HEK293 (cell line): ENCODE results near the gene CPXM2.

Source experiments
- CTCF ChIA-PET: fragments of 350-600 bp; formaldehyde crosslinking; extraction: SDS; loops from one replicate; lab custom pipeline; 2021; ENCODE audit warnings: antibody characterized with exemption; lab: Yijun Ruan, JAX
- POLR2A ChIA-PET: fragments of 300-600 bp; formaldehyde crosslinking; extraction: SDS; loops from one replicate; lab custom pipeline; 2020; ENCODE audit warnings: antibody characterized with exemption, inconsistent platforms; lab: Yijun Ruan, JAX
- H3K27ac ChIP-seq: fragments of 200-500 bp; sonication (Bioruptor generic); 2 replicates; pipeline ENCODE4 v1.5.1; 2014; ENCODE audit warnings: low read depth, low read length, control low read depth, inconsistent platforms; ENCODE audit errors: extremely low read depth
- H3K36me3 ChIP-seq, 2 experiments: fragments of 200-500 bp in 1 of 2; sonication (Bioruptor generic) in 1 of 2; 1 replicate in 1 of 2; 2 replicates in 1 of 2; pipeline ENCODE4 v1.5.1; 2014 to 2017; ENCODE audit warnings: inconsistent platforms in 2 of 2, low read length in 2 of 2; ENCODE audit not compliant: control insufficient read depth in 2 of 2, insufficient read depth in 1 of 2
- H3K4me1 ChIP-seq: fragments of 200-500 bp; sonication (Bioruptor generic); 2 replicates; pipeline ENCODE4 v1.5.1; 2014; ENCODE audit warnings: mild to moderate bottlenecking, low read length, inconsistent platforms; ENCODE audit not compliant: control insufficient read depth, insufficient read depth
- H3K4me3 ChIP-seq: 2 replicates; pipeline ENCODE4 v1.5.1; 2011; ENCODE audit warnings: low read depth, mild to moderate bottlenecking, control low read depth, low read length, moderate library complexity
- H3K9me3 ChIP-seq: fragments of 200-500 bp; sonication (Bioruptor generic); 2 replicates; pipeline ENCODE4 v1.5.1; 2014; ENCODE audit warnings: low read depth, low read length, inconsistent platforms; ENCODE audit not compliant: control insufficient read depth, insufficient read depth
- BCL6B ChIP-seq: fragments of 450-650 bp; formaldehyde crosslinking; IDR thresholded peaks from 2 replicates; pipeline ENCODE4 v1.5.1; 2017; ENCODE audit warnings: missing biosample characterization, missing genetic modification characterization
- FEZF1 ChIP-seq: fragments of 450-650 bp; formaldehyde crosslinking; IDR thresholded peaks from 2 replicates; pipeline ENCODE4 v1.5.1; 2016; ENCODE audit warnings: missing biosample characterization, missing genetic modification characterization
- KLF8 ChIP-seq: fragments of 450-650 bp; formaldehyde crosslinking; IDR thresholded peaks from 2 replicates; pipeline ENCODE4 v1.5.1; 2016; ENCODE audit warnings: missing biosample characterization, missing genetic modification characterization
- OSR2 ChIP-seq: fragments of 450-650 bp; formaldehyde crosslinking; IDR thresholded peaks from 2 replicates; pipeline ENCODE4 v1.5.1; 2016; ENCODE audit warnings: missing biosample characterization, missing genetic modification characterization
- ZFP3 ChIP-seq: fragments of 450-650 bp; formaldehyde crosslinking; IDR thresholded peaks from 2 replicates; pipeline ENCODE4 v1.5.1; 2016; ENCODE audit warnings: low read depth, missing biosample characterization, missing genetic modification characterization
- ZNF121 ChIP-seq: fragments of 450-650 bp; formaldehyde crosslinking; IDR thresholded peaks from 2 replicates; pipeline ENCODE4 v1.5.1; 2016; ENCODE audit warnings: missing biosample characterization, missing genetic modification characterization
- ZNF133 ChIP-seq: fragments of 450-650 bp; formaldehyde crosslinking; IDR thresholded peaks from 2 replicates; pipeline ENCODE4 v1.5.1; 2016; ENCODE audit warnings: missing biosample characterization, missing genetic modification characterization
- ZNF155 ChIP-seq: fragments of 450-650 bp; formaldehyde crosslinking; IDR thresholded peaks from 2 replicates; pipeline ENCODE4 v1.5.1; 2016; ENCODE audit warnings: missing biosample characterization, missing genetic modification characterization
- ZNF23 ChIP-seq: fragments of 450-650 bp; formaldehyde crosslinking; IDR thresholded peaks from 2 replicates; pipeline ENCODE4 v1.5.1; 2016; ENCODE audit warnings: missing biosample characterization, missing genetic modification characterization, borderline replicate concordance
- ZNF398 ChIP-seq: fragments of 450-650 bp; formaldehyde crosslinking; IDR thresholded peaks from 2 replicates; pipeline ENCODE4 v1.5.1; 2017; ENCODE audit warnings: missing biosample characterization, missing genetic modification characterization
- ZNF473 ChIP-seq: fragments of 450-650 bp; formaldehyde crosslinking; IDR thresholded peaks from 2 replicates; pipeline ENCODE4 v1.5.1; 2017; ENCODE audit warnings: missing biosample characterization, missing genetic modification characterization
- ZNF544 ChIP-seq: fragments of 450-650 bp; formaldehyde crosslinking; IDR thresholded peaks from 2 replicates; pipeline ENCODE4 v1.5.0; 2017; ENCODE audit warnings: missing biosample characterization, missing genetic modification characterization
- ZNF580 ChIP-seq: fragments of 450-650 bp; formaldehyde crosslinking; IDR thresholded peaks from 2 replicates; pipeline ENCODE4 v1.5.1; 2016; ENCODE audit warnings: missing biosample characterization, missing genetic modification characterization
- ZNF585B ChIP-seq: fragments of 450-650 bp; formaldehyde crosslinking; IDR thresholded peaks from 2 replicates; pipeline ENCODE4 v1.5.1; 2016; ENCODE audit warnings: missing biosample characterization, missing genetic modification characterization
- ZNF621 ChIP-seq: fragments of 450-650 bp; formaldehyde crosslinking; IDR thresholded peaks from 2 replicates; pipeline ENCODE4 v1.5.1; 2017; ENCODE audit warnings: missing biosample characterization, missing genetic modification characterization
- ZNF777 ChIP-seq: fragments of 450-650 bp; formaldehyde crosslinking; IDR thresholded peaks from 2 replicates; pipeline ENCODE4 v1.5.1; 2017; ENCODE audit warnings: missing biosample characterization, missing genetic modification characterization, borderline replicate concordance
- ZNF792 ChIP-seq: fragments of 450-650 bp; formaldehyde crosslinking; IDR thresholded peaks from 2 replicates; pipeline ENCODE4 v1.5.1; 2016; ENCODE audit warnings: missing biosample characterization, missing genetic modification characterization
- TF ChIP-seq, protein P1 (sequence below): fragments of 450-650 bp; formaldehyde crosslinking; IDR thresholded peaks from 2 replicates; pipeline ENCODE4 v1.5.1; 2016; ENCODE audit warnings: missing biosample characterization, missing genetic modification characterization
- TF ChIP-seq, protein P2 (sequence below): fragments of 450-650 bp; formaldehyde crosslinking; IDR thresholded peaks from 2 replicates; pipeline ENCODE4 v1.5.1; 2017; ENCODE audit warnings: missing biosample characterization, missing genetic modification characterization
- TF ChIP-seq, protein P3 (sequence below): fragments of 450-650 bp; formaldehyde crosslinking; IDR thresholded peaks from 2 replicates; pipeline ENCODE4 v1.5.1; 2016; ENCODE audit warnings: missing biosample characterization, missing genetic modification characterization
- TF ChIP-seq, protein P4 (sequence below): fragments of 450-650 bp; formaldehyde crosslinking; IDR thresholded peaks from 2 replicates; pipeline ENCODE4 v1.5.1; 2016; ENCODE audit warnings: missing biosample characterization, missing genetic modification characterization, borderline replicate concordance

Gene CPXM2

DNA sequence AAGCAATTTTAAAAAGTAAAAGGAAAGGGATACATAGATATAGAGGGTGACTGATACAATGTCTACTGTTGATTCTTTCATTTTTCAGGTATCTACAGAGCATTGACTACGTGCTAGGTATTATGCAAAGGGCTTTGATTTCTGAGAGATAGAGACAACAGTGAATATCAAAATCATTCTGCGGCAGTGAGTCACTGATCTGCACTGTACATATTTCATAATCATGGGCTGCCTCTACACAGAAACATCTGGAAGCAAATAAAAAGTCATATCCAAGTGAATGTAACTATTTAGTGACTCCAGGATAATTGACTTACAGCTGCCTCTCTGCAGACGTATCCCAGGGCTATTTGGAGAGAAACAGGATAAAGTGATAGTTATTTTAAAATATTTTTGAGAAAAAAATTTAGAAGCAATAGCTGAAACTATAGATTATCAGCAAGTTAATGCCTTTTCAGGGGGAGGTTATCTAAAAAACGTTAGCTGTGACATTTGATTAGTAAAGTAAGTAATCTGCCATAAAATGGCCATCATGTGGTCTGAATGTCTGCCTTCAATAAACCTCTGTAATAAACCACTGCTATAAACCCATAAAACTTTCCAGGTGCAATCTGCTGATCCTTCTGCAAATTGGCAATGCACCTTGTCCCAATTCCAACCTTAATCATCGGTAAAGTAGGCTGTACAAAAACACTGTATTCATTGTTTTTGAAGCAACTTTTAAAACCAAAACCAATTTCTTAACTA is 43.7 kb downstream of the CPXM2 start:
- Histone ChIP-seq H3K9me3 (no peaks in the 10 kb centered on the region; the same call in 1 of the 2 replicates), H3K36me3 (no peaks in the 10 kb centered on the region), H3K4me1 (peaks cover 6% of the 10 kb centered on the region), H3K27ac (no peak overlapping the region), H3K4me3 (no peak overlapping the region)
- CTCF ChIA-PET, result no interaction called here
- POLR2A ChIA-PET, result no interaction called here
- TF ChIP-seq ZNF585B (tag by site-specific recombination) (no peak), KLF8 (tag by site-specific recombination) (no peak), ZNF398 (no peak), ZNF580 (peak; percentile 57; the same call in 1 of the 2 replicates), BCL6B (tag by site-specific recombination) (peak; percentile 60; the same call in 1 of the 2 replicates), ZNF133 (no peak), ZNF621 (tag by site-specific recombination) (no peak), ZFP3 (tag by site-specific recombination) (no peak), ZNF121 (tag by site-specific recombination) (no peak), ZNF155 (tag by site-specific recombination) (no peak), ZNF473 (no peak), ZNF777 (tag by site-specific recombination) (no peak), ZNF23 (no peak), ZNF544 (no peak), OSR2 (peak; percentile 49; the same call in 1 of the 2 replicates), FEZF1 (tag by site-specific recombination) (peak; percentile 88), ZNF792 (tag by site-specific recombination) (no peak)
- TF ChIP-seq, protein P1, sequence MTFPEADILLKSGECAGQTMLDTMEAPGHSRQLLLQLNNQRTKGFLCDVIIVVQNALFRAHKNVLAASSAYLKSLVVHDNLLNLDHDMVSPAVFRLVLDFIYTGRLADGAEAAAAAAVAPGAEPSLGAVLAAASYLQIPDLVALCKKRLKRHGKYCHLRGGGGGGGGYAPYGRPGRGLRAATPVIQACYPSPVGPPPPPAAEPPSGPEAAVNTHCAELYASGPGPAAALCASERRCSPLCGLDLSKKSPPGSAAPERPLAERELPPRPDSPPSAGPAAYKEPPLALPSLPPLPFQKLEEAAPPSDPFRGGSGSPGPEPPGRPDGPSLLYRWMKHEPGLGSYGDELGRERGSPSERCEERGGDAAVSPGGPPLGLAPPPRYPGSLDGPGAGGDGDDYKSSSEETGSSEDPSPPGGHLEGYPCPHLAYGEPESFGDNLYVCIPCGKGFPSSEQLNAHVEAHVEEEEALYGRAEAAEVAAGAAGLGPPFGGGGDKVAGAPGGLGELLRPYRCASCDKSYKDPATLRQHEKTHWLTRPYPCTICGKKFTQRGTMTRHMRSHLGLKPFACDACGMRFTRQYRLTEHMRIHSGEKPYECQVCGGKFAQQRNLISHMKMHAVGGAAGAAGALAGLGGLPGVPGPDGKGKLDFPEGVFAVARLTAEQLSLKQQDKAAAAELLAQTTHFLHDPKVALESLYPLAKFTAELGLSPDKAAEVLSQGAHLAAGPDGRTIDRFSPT (tag by site-specific recombination), result no peak
- TF ChIP-seq, protein P2, sequence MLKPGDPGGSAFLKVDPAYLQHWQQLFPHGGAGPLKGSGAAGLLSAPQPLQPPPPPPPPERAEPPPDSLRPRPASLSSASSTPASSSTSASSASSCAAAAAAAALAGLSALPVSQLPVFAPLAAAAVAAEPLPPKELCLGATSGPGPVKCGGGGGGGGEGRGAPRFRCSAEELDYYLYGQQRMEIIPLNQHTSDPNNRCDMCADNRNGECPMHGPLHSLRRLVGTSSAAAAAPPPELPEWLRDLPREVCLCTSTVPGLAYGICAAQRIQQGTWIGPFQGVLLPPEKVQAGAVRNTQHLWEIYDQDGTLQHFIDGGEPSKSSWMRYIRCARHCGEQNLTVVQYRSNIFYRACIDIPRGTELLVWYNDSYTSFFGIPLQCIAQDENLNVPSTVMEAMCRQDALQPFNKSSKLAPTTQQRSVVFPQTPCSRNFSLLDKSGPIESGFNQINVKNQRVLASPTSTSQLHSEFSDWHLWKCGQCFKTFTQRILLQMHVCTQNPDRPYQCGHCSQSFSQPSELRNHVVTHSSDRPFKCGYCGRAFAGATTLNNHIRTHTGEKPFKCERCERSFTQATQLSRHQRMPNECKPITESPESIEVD, result peak; percentile 64
- TF ChIP-seq, protein P3, sequence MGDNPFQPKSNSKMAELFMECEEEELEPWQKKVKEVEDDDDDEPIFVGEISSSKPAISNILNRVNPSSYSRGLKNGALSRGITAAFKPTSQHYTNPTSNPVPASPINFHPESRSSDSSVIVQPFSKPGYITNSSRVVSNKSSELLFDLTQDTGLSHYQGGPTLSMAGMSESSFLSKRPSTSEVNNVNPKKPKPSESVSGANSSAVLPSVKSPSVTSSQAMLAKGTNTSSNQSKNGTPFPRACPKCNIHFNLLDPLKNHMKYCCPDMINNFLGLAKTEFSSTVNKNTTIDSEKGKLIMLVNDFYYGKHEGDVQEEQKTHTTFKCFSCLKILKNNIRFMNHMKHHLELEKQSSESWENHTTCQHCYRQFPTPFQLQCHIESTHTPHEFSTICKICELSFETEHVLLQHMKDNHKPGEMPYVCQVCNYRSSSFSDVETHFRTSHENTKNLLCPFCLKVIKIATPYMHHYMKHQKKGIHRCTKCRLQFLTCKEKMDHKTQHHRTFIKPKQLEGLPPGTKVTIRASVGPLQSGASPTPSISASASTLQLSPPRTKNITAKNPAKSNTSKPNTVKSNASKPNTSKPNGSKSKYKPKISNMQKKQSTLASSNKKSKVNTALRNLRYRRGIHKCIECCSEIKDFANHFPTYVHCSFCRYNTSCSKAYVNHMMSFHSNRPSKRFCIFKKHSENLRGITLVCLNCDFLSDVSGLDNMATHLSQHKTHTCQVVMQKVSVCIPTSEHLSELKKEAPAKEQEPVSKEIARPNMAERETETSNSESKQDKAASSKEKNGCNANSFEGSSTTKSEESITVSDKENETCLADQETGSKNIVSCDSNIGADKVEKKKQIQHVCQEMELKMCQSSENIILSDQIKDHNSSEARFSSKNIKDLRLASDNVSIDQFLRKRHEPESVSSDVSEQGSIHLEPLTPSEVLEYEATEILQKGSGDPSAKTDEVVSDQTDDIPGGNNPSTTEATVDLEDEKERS (tag by site-specific recombination), result no peak
- TF ChIP-seq, protein P4, sequence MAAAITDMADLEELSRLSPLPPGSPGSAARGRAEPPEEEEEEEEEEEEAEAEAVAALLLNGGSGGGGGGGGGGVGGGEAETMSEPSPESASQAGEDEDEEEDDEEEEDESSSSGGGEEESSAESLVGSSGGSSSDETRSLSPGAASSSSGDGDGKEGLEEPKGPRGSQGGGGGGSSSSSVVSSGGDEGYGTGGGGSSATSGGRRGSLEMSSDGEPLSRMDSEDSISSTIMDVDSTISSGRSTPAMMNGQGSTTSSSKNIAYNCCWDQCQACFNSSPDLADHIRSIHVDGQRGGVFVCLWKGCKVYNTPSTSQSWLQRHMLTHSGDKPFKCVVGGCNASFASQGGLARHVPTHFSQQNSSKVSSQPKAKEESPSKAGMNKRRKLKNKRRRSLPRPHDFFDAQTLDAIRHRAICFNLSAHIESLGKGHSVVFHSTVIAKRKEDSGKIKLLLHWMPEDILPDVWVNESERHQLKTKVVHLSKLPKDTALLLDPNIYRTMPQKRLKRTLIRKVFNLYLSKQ, result no peak
